ENCODE measurements around the gene TMEM232. TPM values are rescaled to one million over a fixed set of nuclear protein-coding genes. Genes with fewer than 3 reads are reported as not detected.
"Not testable (repeated sequence)": the region's sequence is repeated elsewhere in the genome, so short reads cannot be mapped to it uniquely, and the experiment has no call there.

The TMEM232 gene
- polyA plus RNA-seq, 1 donor (not counting 4 experiments of a cell fraction or from before 2014, with no cell fraction given), result 1.00 TPM

- dilution Hi-C loops (cut with MboI; ENCODE audit: extremely low pct_ligation_motif_present, low sequenced_read_pairs), result no loop called here
- Histone ChIP-seq H3K36me3 (ENCODE audit: control insufficient read depth in 2 of 2, extremely low read depth in 1 of 2, insufficient read depth in 2 of 2, low read length in 2 of 2) (no peaks in the 10 kb centered on the region), H3K9me3 (ENCODE audit: control insufficient read depth, low read depth, low read length) (no peaks in the 10 kb centered on the region), H3K4me1 (ENCODE audit: control insufficient read depth, extremely low read depth, insufficient read depth, low read length) (no peaks in the 10 kb centered on the region), H3K27me3 (ENCODE audit: control insufficient read depth, extremely low read depth, insufficient read depth, low read length) (no peaks in the 10 kb centered on the region), H4K20me1 (ENCODE audit: control insufficient read depth, extremely low read depth, insufficient read depth, low read length) (no peaks in the 10 kb centered on the region), H2AFZ (ENCODE audit: control insufficient read depth, low read length) (no peak overlapping the region), H3K4me2 (ENCODE audit: control insufficient read depth, extremely low read depth, insufficient read depth, low read depth, low read length) (no peak overlapping the region), H3K27ac (ENCODE audit: control insufficient read depth, insufficient read depth, low read length) (no peak overlapping the region), H3K4me3 (ENCODE audit: control insufficient read depth in 2 of 3, extremely low read depth in 1 of 3, insufficient read depth in 2 of 3, low read depth in 1 of 3, low read length in 3 of 3) (no peak overlapping the region), H3K9me1 (ENCODE audit: control insufficient read depth, extremely low read depth, insufficient read depth, low read length) (no peaks in the 10 kb centered on the region), H3K79me2 (ENCODE audit: control insufficient read depth, insufficient read depth, low read length) (no peaks in the 10 kb centered on the region), H3K9ac (ENCODE audit: control insufficient read depth, extremely low read depth, insufficient read depth, low read length) (no peak overlapping the region)
- no peak for TF ChIP-seq CTCF (optimal IDR thresholded peaks at IDR 0.05 in 1 of 3, IDR thresholded peaks at IDR 0.05 in 1 of 3, conservative IDR thresholded peaks at IDR 0.05 in 1 of 3; ENCODE audit: extremely low read depth in 1 of 3, insufficient read depth in 2 of 3, low read length in 3 of 3)
- TF ChIP-seq EZH2 (IDR thresholded peaks at IDR 0.05; ENCODE audit: low read length), result no peak
- FAIRE-seq (no peak), DNase-seq (ENCODE audit: low read depth, low spot score) (no peak)
These were observed 24.2 kb downstream of the TMEM232 start for GRCh38 chr5:110702300-110702699.

GRCh38 chr5:110692669-110693068, 33.8 kb downstream of the TMEM232 start:
- DNase-seq (ENCODE audit: low read depth, low spot score); H3K27me3 ChIP-seq (ENCODE audit: control insufficient read depth, extremely low read depth, insufficient read depth, low read length); FAIRE-seq; H3K4me2 ChIP-seq (ENCODE audit: control insufficient read depth, extremely low read depth, insufficient read depth, low read depth, low read length); H3K4me3 ChIP-seq (ENCODE audit: control insufficient read depth in 2 of 3, extremely low read depth in 1 of 3, insufficient read depth in 2 of 3, low read depth in 1 of 3, low read length in 3 of 3); H3K36me3 ChIP-seq (ENCODE audit: control insufficient read depth in 2 of 2, extremely low read depth in 1 of 2, insufficient read depth in 2 of 2, low read length in 2 of 2); H3K9me3 ChIP-seq (ENCODE audit: control insufficient read depth, low read depth, low read length); H3K79me2 ChIP-seq (ENCODE audit: control insufficient read depth, insufficient read depth, low read length); H3K9ac ChIP-seq (ENCODE audit: control insufficient read depth, extremely low read depth, insufficient read depth, low read length); H3K27ac ChIP-seq (ENCODE audit: control insufficient read depth, insufficient read depth, low read length); H3K4me1 ChIP-seq (ENCODE audit: control insufficient read depth, extremely low read depth, insufficient read depth, low read length); H2AFZ ChIP-seq (ENCODE audit: control insufficient read depth, low read length); H4K20me1 ChIP-seq (ENCODE audit: control insufficient read depth, extremely low read depth, insufficient read depth, low read length); H3K9me1 ChIP-seq (ENCODE audit: control insufficient read depth, extremely low read depth, insufficient read depth, low read length); dilution Hi-C loops (cut with MboI; ENCODE audit: extremely low pct_ligation_motif_present, low sequenced_read_pairs): not testable (repeated sequence)

GRCh38 chr5:110690587-110690986, 35.9 kb downstream of the TMEM232 start:
- H3K4me1 ChIP-seq (ENCODE audit: control insufficient read depth, extremely low read depth, insufficient read depth, low read length); H3K27ac ChIP-seq (ENCODE audit: control insufficient read depth, insufficient read depth, low read length); H3K36me3 ChIP-seq (ENCODE audit: control insufficient read depth in 2 of 2, extremely low read depth in 1 of 2, insufficient read depth in 2 of 2, low read length in 2 of 2); dilution Hi-C loops (cut with MboI; ENCODE audit: extremely low pct_ligation_motif_present, low sequenced_read_pairs); H4K20me1 ChIP-seq (ENCODE audit: control insufficient read depth, extremely low read depth, insufficient read depth, low read length); H3K9ac ChIP-seq (ENCODE audit: control insufficient read depth, extremely low read depth, insufficient read depth, low read length); H3K79me2 ChIP-seq (ENCODE audit: control insufficient read depth, insufficient read depth, low read length); H3K9me1 ChIP-seq (ENCODE audit: control insufficient read depth, extremely low read depth, insufficient read depth, low read length); FAIRE-seq; H3K9me3 ChIP-seq (ENCODE audit: control insufficient read depth, low read depth, low read length); H3K4me2 ChIP-seq (ENCODE audit: control insufficient read depth, extremely low read depth, insufficient read depth, low read depth, low read length); H3K27me3 ChIP-seq (ENCODE audit: control insufficient read depth, extremely low read depth, insufficient read depth, low read length); H3K4me3 ChIP-seq (ENCODE audit: control insufficient read depth in 2 of 3, extremely low read depth in 1 of 3, insufficient read depth in 2 of 3, low read depth in 1 of 3, low read length in 3 of 3); H2AFZ ChIP-seq (ENCODE audit: control insufficient read depth, low read length); DNase-seq (ENCODE audit: low read depth, low spot score): not testable (repeated sequence)

Data from keratinocyte (primary cell).